HG03108 (cell line): Measurements from ENCODE around the gene SLC5A9.
"Not testable (repeated sequence)": the region's sequence is repeated elsewhere in the genome, so short reads cannot be mapped to it uniquely, and the experiment has no call there.

ENCODE experiments used
- ATAC-seq: cut with Tn5 transposase; IDR thresholded peaks from one replicate; pipeline ENCODE4 v1.9.1; 2021; ENCODE audit warnings: moderate library complexity; ENCODE audit not compliant: unreplicated experiment

Gene SLC5A9

GRCh38 chr1:48213462-48213861, 9.1 kb upstream of the SLC5A9 start:
- ATAC-seq: not testable (repeated sequence)

- ATAC-seq: not testable (repeated sequence)
Measured at GRCh38 chr1:48214366-48214765, 8.2 kb upstream of the SLC5A9 start.

- ATAC-seq: no peak
Measured at GRCh38 chr1:48214820-48215219, 7.7 kb upstream of the SLC5A9 start.

- no peak for ATAC-seq
Measured at GRCh38 chr1:48215222-48215621, 7.3 kb upstream of the SLC5A9 start.

- ATAC-seq: no peak
Measured at GRCh38 chr1:48215889-48216288, 6.6 kb upstream of the SLC5A9 start.

- no peak for ATAC-seq
Measured at GRCh38 chr1:48216313-48216712, 6.2 kb upstream of the SLC5A9 start.

- no peak for ATAC-seq
Measured at GRCh38 chr1:48216941-48217340, 5.6 kb upstream of the SLC5A9 start.

GRCh38 chr1:48217856-48218255, 4.7 kb upstream of the SLC5A9 start:
- no peak for ATAC-seq

GRCh38 chr1:48219803-48220202, 2.7 kb upstream of the SLC5A9 start:
- ATAC-seq: no peak

GRCh38 chr1:48221122-48221521, 1.4 kb upstream of the SLC5A9 start:
- ATAC-seq: no peak

GRCh38 chr1:48221657-48222056, 859 bp upstream of the SLC5A9 start:
- no peak for ATAC-seq

GRCh38 chr1:48223366-48224240, 1.1 kb downstream of the SLC5A9 start:
- ATAC-seq: no peak

- ATAC-seq: no peak
Measured at GRCh38 chr1:48224791-48225190, 2.3 kb downstream of the SLC5A9 start.

GRCh38 chr1:48225579-48225978, 3.1 kb downstream of the SLC5A9 start:
- no peak for ATAC-seq

- ATAC-seq: peak; percentile 62
Measured at GRCh38 chr1:48227165-48228013, 4.9 kb downstream of the SLC5A9 start.

- ATAC-seq: no peak
Measured at GRCh38 chr1:48228156-48228555, 5.6 kb downstream of the SLC5A9 start.

- no peak for ATAC-seq
Measured at GRCh38 chr1:48229317-48229716, 6.8 kb downstream of the SLC5A9 start.

GRCh38 chr1:48230236-48230635, 7.7 kb downstream of the SLC5A9 start:
- ATAC-seq: no peak

GRCh38 chr1:48232722-48233121, 10.2 kb downstream of the SLC5A9 start:
- ATAC-seq: no peak

- no peak for ATAC-seq
Measured at GRCh38 chr1:48233666-48234485, 11.4 kb downstream of the SLC5A9 start.

- ATAC-seq: no peak
Measured at GRCh38 chr1:48235652-48236051, 13.1 kb downstream of the SLC5A9 start.
